Measurements from ENCODE around the gene TSPAN18.

The TSPAN18 gene

DNA sequence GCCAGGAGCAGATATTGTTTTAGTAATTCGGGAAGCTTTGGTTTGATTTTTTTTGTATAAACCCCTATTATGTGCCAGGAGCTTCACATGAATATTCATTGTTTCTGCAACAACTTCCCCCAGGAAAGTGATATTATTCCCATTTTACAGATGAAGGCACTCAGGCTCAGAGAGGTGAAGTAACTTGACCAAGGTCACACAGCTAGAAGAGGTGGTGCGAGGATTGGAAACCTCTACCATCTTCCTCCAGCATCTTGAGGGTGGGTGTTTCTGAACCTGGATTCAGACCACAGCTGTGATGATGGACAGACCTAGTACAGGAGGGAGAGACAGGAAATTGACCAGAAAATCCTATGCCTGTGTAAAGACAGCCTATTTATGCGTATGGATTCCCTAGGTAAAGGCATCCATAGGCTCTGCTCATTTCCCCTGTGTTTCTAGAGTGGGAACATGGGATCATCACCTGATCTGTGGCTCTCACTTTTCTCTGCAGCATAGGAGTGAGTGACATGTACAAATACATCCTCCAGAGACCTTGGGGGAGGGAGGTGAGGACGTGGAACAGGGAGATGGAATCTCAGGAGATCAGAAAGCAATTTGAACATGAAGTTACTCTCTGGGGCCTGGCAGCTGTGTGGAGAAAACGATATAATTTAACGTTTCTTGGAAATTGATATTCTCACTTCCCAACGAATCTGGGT, 81.4 kb downstream of the TSPAN18 start:
- no peak for DNase-seq

DNA sequence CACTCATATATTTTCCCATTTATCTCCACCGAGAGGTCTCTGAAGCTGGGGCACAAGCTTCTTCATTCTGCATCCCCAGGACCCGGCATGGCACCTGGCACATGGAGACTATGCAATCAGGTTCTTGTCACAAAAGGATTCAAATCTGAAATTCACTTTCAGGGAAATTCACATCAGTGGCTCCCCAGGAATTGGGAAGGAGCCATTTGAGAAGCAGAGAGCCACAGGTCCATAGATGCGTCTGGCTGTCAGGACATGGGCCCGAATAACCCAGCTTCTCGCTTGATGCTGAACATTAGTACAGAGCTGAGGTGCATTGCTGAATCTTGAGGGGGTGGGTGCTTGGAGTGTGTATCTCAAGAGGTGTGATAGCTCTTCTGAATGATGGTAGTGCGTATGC, 82.5 kb downstream of the TSPAN18 start:
- TF ChIP-seq, protein P1, sequence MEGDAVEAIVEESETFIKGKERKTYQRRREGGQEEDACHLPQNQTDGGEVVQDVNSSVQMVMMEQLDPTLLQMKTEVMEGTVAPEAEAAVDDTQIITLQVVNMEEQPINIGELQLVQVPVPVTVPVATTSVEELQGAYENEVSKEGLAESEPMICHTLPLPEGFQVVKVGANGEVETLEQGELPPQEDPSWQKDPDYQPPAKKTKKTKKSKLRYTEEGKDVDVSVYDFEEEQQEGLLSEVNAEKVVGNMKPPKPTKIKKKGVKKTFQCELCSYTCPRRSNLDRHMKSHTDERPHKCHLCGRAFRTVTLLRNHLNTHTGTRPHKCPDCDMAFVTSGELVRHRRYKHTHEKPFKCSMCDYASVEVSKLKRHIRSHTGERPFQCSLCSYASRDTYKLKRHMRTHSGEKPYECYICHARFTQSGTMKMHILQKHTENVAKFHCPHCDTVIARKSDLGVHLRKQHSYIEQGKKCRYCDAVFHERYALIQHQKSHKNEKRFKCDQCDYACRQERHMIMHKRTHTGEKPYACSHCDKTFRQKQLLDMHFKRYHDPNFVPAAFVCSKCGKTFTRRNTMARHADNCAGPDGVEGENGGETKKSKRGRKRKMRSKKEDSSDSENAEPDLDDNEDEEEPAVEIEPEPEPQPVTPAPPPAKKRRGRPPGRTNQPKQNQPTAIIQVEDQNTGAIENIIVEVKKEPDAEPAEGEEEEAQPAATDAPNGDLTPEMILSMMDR (IDR thresholded peaks at IDR 0.05; ENCODE audit: low read depth, low read length, missing control alignments), result no peak
- in situ Hi-C loops (cut with HindIII; ENCODE audit: low pct_ligation_motif_present, low sequenced_read_pairs), result no loop called here
- H3K36me3 ChIP-seq (replicated peaks), result no peaks in the 10 kb centered on the region
- DNase-seq, result no peak
- no peak overlapping the region for H3K4me3 ChIP-seq (ENCODE audit: low read depth, low read length)
- peaks cover 38% of the 10 kb centered on the region for H3K27me3 ChIP-seq (replicated peaks)
- H3K27ac ChIP-seq, result no peak overlapping the region

More for the DNA sequence above, 81.4 kb downstream of the TSPAN18 start:
- Histone ChIP-seq H3K4me3 (ENCODE audit: low read depth, low read length) (no peak overlapping the region), H3K36me3 (replicated peaks) (no peaks in the 10 kb centered on the region), H3K27ac (no peak overlapping the region), H3K27me3 (replicated peaks) (peaks cover 47% of the 10 kb centered on the region)
- in situ Hi-C loops (cut with HindIII; ENCODE audit: low pct_ligation_motif_present, low sequenced_read_pairs), result no loop called here
- TF ChIP-seq, protein P1 (IDR thresholded peaks at IDR 0.05; ENCODE audit: low read depth, low read length, missing control alignments), result no peak

DNA sequence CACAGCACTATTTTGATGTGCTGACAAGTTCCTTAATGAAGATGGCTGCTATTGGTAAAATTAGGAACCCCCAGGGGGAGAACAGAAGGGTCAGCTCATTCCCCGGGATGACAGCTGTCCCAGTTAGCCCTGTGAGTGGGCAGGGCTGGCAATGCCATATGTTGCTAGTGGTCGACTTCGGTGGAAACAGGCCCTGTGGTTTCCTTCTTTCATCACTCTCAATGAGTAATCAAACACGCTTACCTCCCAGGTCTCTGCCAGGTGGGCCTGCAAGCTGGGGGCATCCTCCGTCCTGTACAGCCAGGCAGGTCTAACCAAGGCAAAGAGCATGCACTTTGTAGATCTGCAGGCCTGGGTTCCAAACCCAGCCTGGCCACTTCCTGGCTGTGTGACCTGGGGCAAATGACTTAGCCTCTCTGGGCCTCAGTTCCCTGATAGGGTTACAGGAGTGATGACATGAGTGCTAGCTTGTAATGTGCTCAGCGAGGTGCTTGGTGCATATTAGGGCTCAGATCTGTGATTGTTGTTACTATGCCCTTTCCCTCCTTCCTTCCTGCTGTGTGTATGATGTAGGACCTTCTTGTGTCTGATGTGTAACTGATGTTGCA, 85.2 kb downstream of the TSPAN18 start:
- DNase-seq, result no peak
- in situ Hi-C loops (cut with HindIII; ENCODE audit: low pct_ligation_motif_present, low sequenced_read_pairs), result no loop called here

DNA sequence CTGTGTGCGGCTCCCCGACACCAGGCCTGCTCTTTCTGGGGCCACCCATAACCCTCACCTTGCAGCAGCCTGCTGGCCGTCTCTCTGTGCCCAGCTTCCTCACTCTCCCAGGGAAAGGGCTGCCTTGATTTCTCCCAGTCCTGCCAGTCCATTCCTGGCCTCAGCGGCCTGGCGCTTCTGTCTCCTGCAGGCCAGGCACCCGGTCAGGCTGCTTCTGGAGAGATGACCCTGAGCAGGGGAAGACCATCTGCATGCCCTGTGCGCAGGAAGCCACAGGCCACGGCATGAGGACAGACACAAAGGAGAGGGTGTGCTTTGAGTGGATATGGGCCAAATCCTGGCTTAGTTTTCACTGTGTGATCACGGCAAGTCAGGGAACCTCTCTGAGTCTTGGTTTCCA, 86.2 kb downstream of the TSPAN18 start:
- no peak overlapping the region for H3K4me3 ChIP-seq (ENCODE audit: low read depth, low read length)
- H3K36me3 ChIP-seq (replicated peaks), result no peaks in the 10 kb centered on the region
- H3K27ac ChIP-seq, result no peak overlapping the region
- DNase-seq, result no peak
- H3K27me3 ChIP-seq (replicated peaks), result peaks cover 19% of the 10 kb centered on the region
- in situ Hi-C loops (cut with HindIII; ENCODE audit: low pct_ligation_motif_present, low sequenced_read_pairs), result no loop called here
- TF ChIP-seq, protein P1 (IDR thresholded peaks at IDR 0.05; ENCODE audit: low read depth, low read length, missing control alignments), result no peak

More for the DNA sequence above, 85.2 kb downstream of the TSPAN18 start:
- Histone ChIP-seq H3K27ac (no peak overlapping the region), H3K36me3 (replicated peaks) (no peaks in the 10 kb centered on the region), H3K27me3 (replicated peaks) (peaks cover 23% of the 10 kb centered on the region), H3K4me3 (ENCODE audit: low read depth, low read length) (no peak overlapping the region)
- TF ChIP-seq, protein P1 (IDR thresholded peaks at IDR 0.05; ENCODE audit: low read depth, low read length, missing control alignments), result no peak

DNA sequence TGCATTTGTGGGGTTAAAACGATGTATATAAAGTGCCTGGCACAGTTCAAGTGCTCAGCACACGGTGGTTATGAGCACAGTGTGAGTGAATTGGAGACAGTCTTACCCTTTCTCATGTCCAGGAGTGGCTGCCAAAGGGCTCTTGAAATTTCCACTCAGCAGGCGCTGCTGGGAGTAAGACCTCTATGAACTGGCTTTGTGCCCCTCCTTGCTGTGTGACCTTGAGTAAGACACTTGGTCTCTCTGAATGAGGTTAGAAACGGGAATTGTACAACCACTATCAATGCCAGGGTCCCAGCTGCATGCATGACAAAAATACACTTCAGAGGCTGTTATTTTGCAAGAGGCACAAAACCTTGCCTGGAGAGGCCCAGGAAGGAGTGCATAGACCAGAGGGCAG, 86.6 kb downstream of the TSPAN18 start:
- Histone ChIP-seq H3K4me3 (ENCODE audit: low read depth, low read length) (no peak overlapping the region), H3K27ac (no peak overlapping the region), H3K27me3 (replicated peaks) (peaks cover 15% of the 10 kb centered on the region), H3K36me3 (replicated peaks) (no peaks in the 10 kb centered on the region)
- in situ Hi-C loops (cut with HindIII; ENCODE audit: low pct_ligation_motif_present, low sequenced_read_pairs), result no loop called here
- no peak for DNase-seq
- TF ChIP-seq, protein P1 (IDR thresholded peaks at IDR 0.05; ENCODE audit: low read depth, low read length, missing control alignments), result no peak

Measured in brain microvascular endothelial cell (primary cell).